Endothelial cell of umbilical vein (primary cell): ENCODE measurements around the gene SPP2.

Experiments used
- EZH2 ChIP-seq: IDR thresholded peaks from 2 replicates; pipeline ENCODE4 v1.6.1; 2012; ENCODE audit warnings: borderline replicate concordance, low read depth, mild to moderate bottlenecking, moderate library complexity, low read length, inconsistent platforms; ENCODE audit not compliant: severe bottlenecking
- FOS ChIP-seq: IDR thresholded peaks from 2 replicates; pipeline ENCODE4 v1.6.1; 2011; ENCODE audit warnings: mild to moderate bottlenecking, low read length, moderate library complexity, borderline replicate concordance; ENCODE audit not compliant: insufficient read depth
- MYC ChIP-seq: IDR thresholded peaks from one replicate; pipeline ENCODE4 v1.6.1; 2011; ENCODE audit warnings: mild to moderate bottlenecking, low read depth, low read length
- POLR2A ChIP-seq: IDR thresholded peaks from 2 replicates; pipeline ENCODE4 v1.6.1; 2012; ENCODE audit warnings: low read depth, mild to moderate bottlenecking, control low read depth, low read length
- POLR2AphosphoS5 ChIP-seq: IDR thresholded peaks from 2 replicates; pipeline ENCODE4 v1.6.1; 2012; ENCODE audit warnings: low read depth, mild to moderate bottlenecking, control low read depth, low read length, moderate library complexity; ENCODE audit not compliant: insufficient read depth
- TF ChIP-seq, protein P1 (sequence below), 2 donors: IDR thresholded peaks; 1 replicate in 1 of 2; 2 replicates in 1 of 2; pipeline ENCODE4 v1.5.1; 2011; ENCODE audit warnings: low read length in 2 of 2, mild to moderate bottlenecking in 2 of 2, moderate library complexity in 2 of 2, control low read depth in 1 of 2, inconsistent platforms in 1 of 2, low read depth in 1 of 2; ENCODE audit not compliant: insufficient read depth in 1 of 2; ENCODE audit errors: extremely low read depth in 1 of 2
- TF ChIP-seq, protein P2 (sequence below): IDR thresholded peaks from 2 replicates; pipeline ENCODE4 v1.6.1; 2011; ENCODE audit not compliant: insufficient read depth, insufficient read length

DNA sequence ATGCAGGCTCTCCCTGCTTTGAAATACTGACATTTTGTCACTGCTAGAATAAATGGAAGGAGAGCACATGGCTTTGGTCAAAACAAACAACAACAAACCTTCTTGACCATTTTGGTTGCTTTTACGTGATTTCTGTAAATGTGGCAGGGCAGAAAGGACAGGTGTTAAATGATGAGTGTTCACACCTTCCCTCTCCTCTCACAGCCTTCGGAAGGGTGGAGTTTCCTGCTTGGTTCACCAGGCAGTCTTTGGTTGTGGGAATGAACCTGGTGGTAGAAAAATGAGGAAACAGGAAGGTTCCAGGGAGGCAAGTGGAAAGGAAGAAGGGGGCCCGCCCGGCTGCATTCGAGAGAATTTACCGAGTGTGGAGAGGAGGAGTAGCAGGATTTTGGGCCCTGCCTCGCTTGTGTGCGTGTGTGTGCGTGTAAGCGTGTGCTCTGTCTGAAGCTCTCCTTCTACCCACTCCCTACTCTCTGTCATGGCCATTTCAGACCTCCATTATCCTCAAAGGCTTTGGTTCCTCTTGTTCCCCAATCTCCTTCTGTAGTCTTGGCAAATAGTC, 23.7 kb upstream of the SPP2 start:
- TF ChIP-seq POLR2A (no peak), EZH2 (no peak), POLR2AphosphoS5 (no peak), FOS (no peak), MYC (no peak)
- TF ChIP-seq, protein P1, sequence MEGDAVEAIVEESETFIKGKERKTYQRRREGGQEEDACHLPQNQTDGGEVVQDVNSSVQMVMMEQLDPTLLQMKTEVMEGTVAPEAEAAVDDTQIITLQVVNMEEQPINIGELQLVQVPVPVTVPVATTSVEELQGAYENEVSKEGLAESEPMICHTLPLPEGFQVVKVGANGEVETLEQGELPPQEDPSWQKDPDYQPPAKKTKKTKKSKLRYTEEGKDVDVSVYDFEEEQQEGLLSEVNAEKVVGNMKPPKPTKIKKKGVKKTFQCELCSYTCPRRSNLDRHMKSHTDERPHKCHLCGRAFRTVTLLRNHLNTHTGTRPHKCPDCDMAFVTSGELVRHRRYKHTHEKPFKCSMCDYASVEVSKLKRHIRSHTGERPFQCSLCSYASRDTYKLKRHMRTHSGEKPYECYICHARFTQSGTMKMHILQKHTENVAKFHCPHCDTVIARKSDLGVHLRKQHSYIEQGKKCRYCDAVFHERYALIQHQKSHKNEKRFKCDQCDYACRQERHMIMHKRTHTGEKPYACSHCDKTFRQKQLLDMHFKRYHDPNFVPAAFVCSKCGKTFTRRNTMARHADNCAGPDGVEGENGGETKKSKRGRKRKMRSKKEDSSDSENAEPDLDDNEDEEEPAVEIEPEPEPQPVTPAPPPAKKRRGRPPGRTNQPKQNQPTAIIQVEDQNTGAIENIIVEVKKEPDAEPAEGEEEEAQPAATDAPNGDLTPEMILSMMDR (IDR thresholded peaks at IDR 0.05; ENCODE audit: extremely low read depth in 1 of 2, insufficient read depth in 1 of 2, low read depth in 1 of 2, low read length in 2 of 2), result no peak
- TF ChIP-seq, protein P2, sequence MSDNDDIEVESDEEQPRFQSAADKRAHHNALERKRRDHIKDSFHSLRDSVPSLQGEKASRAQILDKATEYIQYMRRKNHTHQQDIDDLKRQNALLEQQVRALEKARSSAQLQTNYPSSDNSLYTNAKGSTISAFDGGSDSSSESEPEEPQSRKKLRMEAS, result no peak
